Measurements from ENCODE around the gene CISD2. TPM values are rescaled to one million over a fixed set of nuclear protein-coding genes. Genes with fewer than 3 reads are reported as not detected.

Gene CISD2
- total and polyA plus RNA-seq, 12 donors = 13.5 to 64.6 (median 34.3) TPM

- H3K9me3 ChIP-seq (replicated peaks in 1 of 3) = no peaks in the 10 kb centered on the region
- H3K27ac ChIP-seq = no peak overlapping the region
- H3K4me3 ChIP-seq = no peak overlapping the region
- H3K4me1 ChIP-seq (replicated peaks in 1 of 2) = peaks cover 0 to 11% of the 10 kb centered on the region in 2 donors
- TF ChIP-seq, protein P1, sequence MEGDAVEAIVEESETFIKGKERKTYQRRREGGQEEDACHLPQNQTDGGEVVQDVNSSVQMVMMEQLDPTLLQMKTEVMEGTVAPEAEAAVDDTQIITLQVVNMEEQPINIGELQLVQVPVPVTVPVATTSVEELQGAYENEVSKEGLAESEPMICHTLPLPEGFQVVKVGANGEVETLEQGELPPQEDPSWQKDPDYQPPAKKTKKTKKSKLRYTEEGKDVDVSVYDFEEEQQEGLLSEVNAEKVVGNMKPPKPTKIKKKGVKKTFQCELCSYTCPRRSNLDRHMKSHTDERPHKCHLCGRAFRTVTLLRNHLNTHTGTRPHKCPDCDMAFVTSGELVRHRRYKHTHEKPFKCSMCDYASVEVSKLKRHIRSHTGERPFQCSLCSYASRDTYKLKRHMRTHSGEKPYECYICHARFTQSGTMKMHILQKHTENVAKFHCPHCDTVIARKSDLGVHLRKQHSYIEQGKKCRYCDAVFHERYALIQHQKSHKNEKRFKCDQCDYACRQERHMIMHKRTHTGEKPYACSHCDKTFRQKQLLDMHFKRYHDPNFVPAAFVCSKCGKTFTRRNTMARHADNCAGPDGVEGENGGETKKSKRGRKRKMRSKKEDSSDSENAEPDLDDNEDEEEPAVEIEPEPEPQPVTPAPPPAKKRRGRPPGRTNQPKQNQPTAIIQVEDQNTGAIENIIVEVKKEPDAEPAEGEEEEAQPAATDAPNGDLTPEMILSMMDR (IDR thresholded peaks at IDR 0.05) = no peak
- TF ChIP-seq POLR2A (IDR thresholded peaks at IDR 0.05) = no peak
- DNase-seq = no peak
- 94 to 100% (median 97%) methylated on average over 1 of the region's 1 CpG for WGBS, 4 donors
- no peaks in the 10 kb centered on the region for H3K36me3 ChIP-seq (replicated peaks in 1 of 2)
- intact Hi-C loops (cut with DNase I) = no loop called here
- H3K27me3 ChIP-seq = no peaks in the 10 kb centered on the region
These were observed 32.2 kb upstream of the CISD2 start for GRCh38 chr4:102836596-102836995.

GRCh38 chr4:102842367-102842766, 26.4 kb upstream of the CISD2 start:
- Histone ChIP-seq H3K27me3 (no peaks in the 10 kb centered on the region), H3K27ac (no peak overlapping the region), H3K36me3 (replicated peaks in 1 of 2) (no peaks in the 10 kb centered on the region), H3K4me3 (no peak overlapping the region), H3K9me3 (replicated peaks in 1 of 3) (no peaks in the 10 kb centered on the region), H3K4me1 (replicated peaks in 1 of 2) (no peaks in the 10 kb centered on the region)
- TF ChIP-seq, protein P1 (IDR thresholded peaks at IDR 0.05) = no peak
- no peak for TF ChIP-seq POLR2A (IDR thresholded peaks at IDR 0.05)
- WGBS, 4 donors = 70 to 89% (median 87%) methylated on average over 3 of the region's 3 CpGs
- no peak for DNase-seq
- intact Hi-C loops (cut with DNase I) = no loop called here

- Histone ChIP-seq H3K4me1 (replicated peaks in 1 of 2) (no peaks in the 10 kb centered on the region), H3K27me3 (no peaks in the 10 kb centered on the region), H3K36me3 (replicated peaks in 1 of 2) (no peaks in the 10 kb centered on the region), H3K9me3 (replicated peaks in 1 of 3) (no peaks in the 10 kb centered on the region), H3K4me3 (no peak overlapping the region), H3K27ac (no peak overlapping the region)
- no peak for DNase-seq
- intact Hi-C loops (cut with DNase I) = no loop called here
- TF ChIP-seq POLR2A (IDR thresholded peaks at IDR 0.05) = no peak
These were observed 25.5 kb upstream of the CISD2 start for GRCh38 chr4:102843273-102843672.

GRCh38 chr4:102843938-102844337, 24.9 kb upstream of the CISD2 start:
- H3K4me3 ChIP-seq = no peak overlapping the region
- intact Hi-C loops (cut with DNase I) = no loop called here
- no peaks in the 10 kb centered on the region for H3K27me3 ChIP-seq
- no peaks in the 10 kb centered on the region for H3K36me3 ChIP-seq (replicated peaks in 1 of 2)
- no peak for DNase-seq
- TF ChIP-seq POLR2A (IDR thresholded peaks at IDR 0.05) = no peak
- TF ChIP-seq, protein P1 (IDR thresholded peaks at IDR 0.05) = no peak
- H3K9me3 ChIP-seq (replicated peaks in 1 of 3) = no peaks in the 10 kb centered on the region
- 96 to 100% (median 99%) methylated on average over 1 of the region's 1 CpG for WGBS, 4 donors
- H3K27ac ChIP-seq = no peak overlapping the region
- H3K4me1 ChIP-seq (replicated peaks in 1 of 2) = no peaks in the 10 kb centered on the region

GRCh38 chr4:102847687-102848086, 21.1 kb upstream of the CISD2 start:
- Histone ChIP-seq H3K4me3 (no peak overlapping the region), H3K9me3 (replicated peaks in 1 of 3) (no peaks in the 10 kb centered on the region), H3K36me3 (replicated peaks in 1 of 2) (no peaks in the 10 kb centered on the region), H3K4me1 (replicated peaks in 1 of 2) (no peaks in the 10 kb centered on the region), H3K27ac (no peak overlapping the region), H3K27me3 (no peaks in the 10 kb centered on the region)
- no peak for TF ChIP-seq POLR2A (IDR thresholded peaks at IDR 0.05)
- TF ChIP-seq, protein P1 (IDR thresholded peaks at IDR 0.05) = no peak
- DNase-seq = no peak
- intact Hi-C loops (cut with DNase I) = no loop called here
- WGBS, 4 donors = 79 to 89% (median 88%) methylated on average over 7 to 8 of the region's 8 CpGs

Measured in adrenal gland (tissue), 12 donors.